ENCODE results near the gene KIF13A. TPM values are rescaled to one million over a fixed set of nuclear protein-coding genes. Genes with fewer than 3 reads are reported as not detected.
"Not testable (repeated sequence)": the region's sequence is repeated elsewhere in the genome, so short reads cannot be mapped to it uniquely, and the experiment has no call there.

KIF13A gene
- total RNA-seq, 4 donors from 2014 or later = 38.6 to 64.3 (median 43.9) TPM

DNA sequence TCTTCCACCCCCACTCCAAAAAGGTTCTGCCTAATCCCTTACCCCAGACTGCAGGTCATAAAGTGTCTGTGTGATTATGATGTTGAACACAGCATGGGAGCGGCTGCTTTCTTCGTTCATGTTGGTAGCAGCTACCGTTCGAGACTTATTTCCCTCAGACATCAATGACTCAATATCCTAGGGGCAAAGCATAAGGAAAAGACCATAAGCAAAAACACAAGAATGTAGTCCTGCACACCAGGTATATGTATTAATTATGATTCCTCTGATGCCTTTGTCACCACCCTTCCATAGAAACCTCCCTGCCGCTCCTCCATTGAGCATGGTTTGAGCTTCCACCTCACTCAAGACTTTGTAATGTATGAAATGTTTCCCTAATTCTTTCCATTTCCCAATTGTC, 137.2 kb downstream of the KIF13A start:
- ATAC-seq (ENCODE audit: low FRiP score) = no peak
- TF ChIP-seq, protein P1, sequence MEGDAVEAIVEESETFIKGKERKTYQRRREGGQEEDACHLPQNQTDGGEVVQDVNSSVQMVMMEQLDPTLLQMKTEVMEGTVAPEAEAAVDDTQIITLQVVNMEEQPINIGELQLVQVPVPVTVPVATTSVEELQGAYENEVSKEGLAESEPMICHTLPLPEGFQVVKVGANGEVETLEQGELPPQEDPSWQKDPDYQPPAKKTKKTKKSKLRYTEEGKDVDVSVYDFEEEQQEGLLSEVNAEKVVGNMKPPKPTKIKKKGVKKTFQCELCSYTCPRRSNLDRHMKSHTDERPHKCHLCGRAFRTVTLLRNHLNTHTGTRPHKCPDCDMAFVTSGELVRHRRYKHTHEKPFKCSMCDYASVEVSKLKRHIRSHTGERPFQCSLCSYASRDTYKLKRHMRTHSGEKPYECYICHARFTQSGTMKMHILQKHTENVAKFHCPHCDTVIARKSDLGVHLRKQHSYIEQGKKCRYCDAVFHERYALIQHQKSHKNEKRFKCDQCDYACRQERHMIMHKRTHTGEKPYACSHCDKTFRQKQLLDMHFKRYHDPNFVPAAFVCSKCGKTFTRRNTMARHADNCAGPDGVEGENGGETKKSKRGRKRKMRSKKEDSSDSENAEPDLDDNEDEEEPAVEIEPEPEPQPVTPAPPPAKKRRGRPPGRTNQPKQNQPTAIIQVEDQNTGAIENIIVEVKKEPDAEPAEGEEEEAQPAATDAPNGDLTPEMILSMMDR (IDR thresholded peaks at IDR 0.05) = no peak
- no peak for DNase-seq (ENCODE audit: low spot score)

- TF ChIP-seq, protein P1 (IDR thresholded peaks at IDR 0.05) = no peak
- ATAC-seq (ENCODE audit: low FRiP score) (no peak), DNase-seq (ENCODE audit: low spot score) (no peak)
Observed at GRCh38 chr6:17847203-17847760, 140.2 kb downstream of the KIF13A start.

DNA sequence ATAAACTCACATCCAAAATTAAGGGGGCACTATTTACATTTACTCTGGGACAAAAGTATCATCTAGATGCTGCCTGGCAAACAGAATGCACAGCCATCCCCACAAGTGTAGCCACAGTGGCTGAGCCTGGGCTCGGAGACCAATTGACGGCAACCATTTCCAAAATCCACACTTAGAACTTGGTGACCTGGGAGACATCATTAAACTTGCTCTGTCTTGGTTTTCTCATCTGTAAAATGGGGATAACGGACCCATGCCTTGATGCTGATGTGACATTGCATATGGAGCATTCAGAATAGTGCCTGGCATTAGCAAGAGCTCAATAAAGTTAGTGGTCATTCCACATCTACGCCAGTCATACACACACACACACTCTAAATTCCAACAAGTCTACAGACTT, 140.7 kb downstream of the KIF13A start:
- DNase-seq (ENCODE audit: low spot score) (no peak), ATAC-seq (ENCODE audit: low FRiP score) (no peak)
- TF ChIP-seq, protein P1 (IDR thresholded peaks at IDR 0.05) = no peak

- no peak for DNase-seq (ENCODE audit: low spot score)
- TF ChIP-seq, protein P1 (IDR thresholded peaks at IDR 0.05) = no peak
- ATAC-seq (ENCODE audit: low FRiP score) = no peak
Observed at GRCh38 chr6:17845598-17845997, 141.8 kb downstream of the KIF13A start.

GRCh38 chr6:17844967-17845366, 142.5 kb downstream of the KIF13A start:
- not testable (repeated sequence) for ATAC-seq (ENCODE audit: low FRiP score); DNase-seq (ENCODE audit: low spot score)

DNA sequence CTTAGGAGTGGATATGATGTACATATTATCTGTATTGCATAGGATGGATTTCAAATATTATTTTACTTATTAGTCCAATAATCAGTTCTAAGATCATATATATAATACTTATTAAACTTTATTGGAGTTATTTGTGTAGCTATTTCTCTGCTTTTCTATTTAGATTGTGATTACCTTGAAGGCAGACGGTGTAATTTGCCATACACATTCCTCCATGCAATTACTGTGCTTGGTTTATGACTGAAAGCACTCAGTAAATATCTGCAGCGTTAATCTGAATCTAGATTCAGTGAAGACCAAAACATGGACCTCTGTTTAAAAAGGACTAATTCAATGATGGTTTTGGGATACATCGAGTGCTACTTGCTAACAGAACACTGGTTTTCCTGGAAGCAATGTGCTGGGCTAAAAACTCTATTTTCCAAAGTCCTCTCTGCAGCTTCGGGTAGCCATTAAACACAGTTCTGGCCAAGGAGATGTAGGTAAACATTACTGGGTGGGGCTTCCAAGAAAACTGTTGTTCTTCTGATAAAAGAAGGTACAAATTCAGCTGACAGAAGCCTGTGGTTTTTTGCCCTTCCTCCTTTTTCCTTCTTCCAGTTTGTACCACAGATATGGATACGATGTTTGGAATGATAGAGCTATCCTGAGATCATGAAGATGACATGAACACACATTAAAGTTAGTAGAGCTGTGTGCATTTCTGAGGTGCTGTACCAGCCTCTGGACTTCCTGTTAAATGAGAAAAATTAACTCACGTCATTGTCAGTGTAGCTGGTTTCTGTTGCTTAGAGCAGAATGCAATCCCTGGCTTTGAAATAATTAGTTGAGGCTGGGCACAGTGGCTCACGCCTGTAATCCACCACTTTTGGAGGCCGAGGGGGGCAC, 144.3 kb downstream of the KIF13A start:
- TF ChIP-seq, protein P1 (IDR thresholded peaks at IDR 0.05) = no peak
- DNase-seq (ENCODE audit: low spot score) (no peak), ATAC-seq (ENCODE audit: low FRiP score) (no peak)

DNA sequence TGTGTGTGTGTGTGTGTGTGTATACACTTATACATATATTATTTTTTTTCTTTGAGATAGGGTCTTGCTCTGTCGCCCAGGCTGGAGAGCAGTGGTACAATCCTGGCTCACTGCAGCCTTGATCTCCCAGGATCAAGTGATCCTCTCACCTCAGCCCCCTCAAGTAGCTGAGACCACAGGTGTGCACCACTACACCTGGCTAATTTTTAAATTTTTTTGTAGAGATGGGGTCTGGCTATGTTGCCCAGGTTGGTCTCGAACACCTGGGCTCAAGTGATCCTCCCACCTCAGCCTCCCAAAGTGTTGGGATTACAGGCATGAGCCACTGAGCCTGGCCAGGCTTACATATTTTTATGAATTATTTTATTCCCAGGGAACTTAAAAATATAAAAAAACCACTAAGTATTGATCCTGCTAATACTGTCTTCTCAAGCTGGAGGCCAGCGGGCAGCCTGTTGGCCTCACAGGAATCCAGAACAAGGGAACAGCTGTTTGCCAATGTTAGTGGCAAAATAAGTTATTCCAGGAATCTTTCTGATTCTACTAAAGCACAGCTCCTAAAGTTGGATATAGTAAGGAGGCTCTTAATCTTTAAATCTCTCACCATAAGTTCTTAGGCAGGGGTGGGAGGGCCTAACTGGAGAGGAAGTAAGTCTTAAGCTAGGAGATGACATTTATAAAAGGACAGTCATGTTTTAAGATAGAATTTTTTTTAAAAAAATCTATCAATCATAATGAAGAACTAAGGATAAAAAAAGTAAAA, 145.2 kb downstream of the KIF13A start:
- TF ChIP-seq, protein P1 (IDR thresholded peaks at IDR 0.05) = no peak
- ATAC-seq (ENCODE audit: low FRiP score) = no peak
- DNase-seq (ENCODE audit: low spot score) = no peak
